GM19397 (cell line): Measurements from ENCODE around the gene LPIN2.
"Not testable (repeated sequence)": the region's sequence is repeated elsewhere in the genome, so short reads cannot be mapped to it uniquely, and the experiment has no call there.

Experiments
- ATAC-seq: cut with Tn5 transposase; IDR thresholded peaks from one replicate; pipeline ENCODE4 v1.9.1; 2021; ENCODE audit warnings: mild to moderate bottlenecking, moderate library complexity; ENCODE audit not compliant: unreplicated experiment

The LPIN2 gene

GRCh38 chr18:3008541-3008940 is 4.4 kb downstream of the LPIN2 start:
- no peak for ATAC-seq

- no peak for ATAC-seq
Measured at GRCh38 chr18:3007491-3007890, 5.5 kb downstream of the LPIN2 start.

GRCh38 chr18:3005462-3005861 is 7.5 kb downstream of the LPIN2 start:
- ATAC-seq: no peak

- ATAC-seq: not testable (repeated sequence)
Measured at GRCh38 chr18:3003766-3004165, 9.2 kb downstream of the LPIN2 start.

GRCh38 chr18:3002732-3003131 is 10.2 kb downstream of the LPIN2 start:
- no peak for ATAC-seq

- no peak for ATAC-seq
Measured at GRCh38 chr18:2998644-2999043, 14.3 kb downstream of the LPIN2 start.

- ATAC-seq: no peak
Measured at GRCh38 chr18:2997846-2998564, 14.9 kb downstream of the LPIN2 start.

- ATAC-seq: no peak
Measured at GRCh38 chr18:2997429-2997828, 15.5 kb downstream of the LPIN2 start.

- peak; percentile 86 for ATAC-seq
Measured at GRCh38 chr18:2994603-2995432, 18.1 kb downstream of the LPIN2 start.

- ATAC-seq: no peak
Measured at GRCh38 chr18:2994020-2994589, 18.8 kb downstream of the LPIN2 start.

- no peak for ATAC-seq
Measured at GRCh38 chr18:2992995-2993877, 19.7 kb downstream of the LPIN2 start.

- no peak for ATAC-seq
Measured at GRCh38 chr18:2990956-2991640, 21.8 kb downstream of the LPIN2 start.

GRCh38 chr18:2987876-2988790 is 24.8 kb downstream of the LPIN2 start:
- no peak for ATAC-seq

- no peak for ATAC-seq
Measured at GRCh38 chr18:2986150-2986865, 26.6 kb downstream of the LPIN2 start.

- no peak for ATAC-seq
Measured at GRCh38 chr18:2985628-2986027, 27.3 kb downstream of the LPIN2 start.

- no peak for ATAC-seq
Measured at GRCh38 chr18:2984703-2985261, 28.2 kb downstream of the LPIN2 start.

- no peak for ATAC-seq
Measured at GRCh38 chr18:2984091-2984490, 28.9 kb downstream of the LPIN2 start.

- ATAC-seq: no peak
Measured at GRCh38 chr18:2983296-2983695, 29.6 kb downstream of the LPIN2 start.
